ENCODE data around the gene UBE2H.

Gene UBE2H

GRCh38 chr7:129950933-129951225 is 1.9 kb downstream of the UBE2H start:
- no peak for DNase-seq

GRCh38 chr7:129950191-129950932 is 2.4 kb downstream of the UBE2H start:
- peak in 6 of 56 donors; percentile 2 to 8 (median 3) for DNase-seq

- peak in 23 of 56 donors; percentile 2 to 65 (median 26) for DNase-seq
These were observed 3.2 kb downstream of the UBE2H start for GRCh38 chr7:129949292-129950133.

GRCh38 chr7:129948877-129949291 is 3.9 kb downstream of the UBE2H start:
- peak; percentile 11 to 91 (median 82) for DNase-seq

GRCh38 chr7:129948338-129948737 is 4.4 kb downstream of the UBE2H start:
- DNase-seq, result no peak

GRCh38 chr7:129947701-129948100 is 5.1 kb downstream of the UBE2H start:
- DNase-seq, result no peak

- DNase-seq, result no peak
These were observed 5.7 kb downstream of the UBE2H start for GRCh38 chr7:129947049-129947448.

GRCh38 chr7:129946282-129946681 is 6.5 kb downstream of the UBE2H start:
- no peak for DNase-seq

- no peak for DNase-seq
These were observed 9.4 kb downstream of the UBE2H start for GRCh38 chr7:129943352-129943751.

GRCh38 chr7:129940329-129940728 is 12.4 kb downstream of the UBE2H start:
- DNase-seq, result no peak

GRCh38 chr7:129939881-129940280 is 12.9 kb downstream of the UBE2H start:
- DNase-seq, result no peak

- no peak for DNase-seq
These were observed 19.1 kb downstream of the UBE2H start for GRCh38 chr7:129933627-129934026.

- no peak for DNase-seq
These were observed 26.1 kb downstream of the UBE2H start for GRCh38 chr7:129926618-129927017.

GRCh38 chr7:129925416-129926002 is 27.3 kb downstream of the UBE2H start:
- DNase-seq, result peak in 12 of 56 donors; percentile 1 to 31 (median 10)

GRCh38 chr7:129924602-129925001 is 28.2 kb downstream of the UBE2H start:
- DNase-seq, result no peak

- DNase-seq, result no peak
These were observed 29.1 kb downstream of the UBE2H start for GRCh38 chr7:129923709-129924108.

- no peak for DNase-seq
These were observed 33.3 kb downstream of the UBE2H start for GRCh38 chr7:129919492-129919891.

- DNase-seq, result no peak
These were observed 33.8 kb downstream of the UBE2H start for GRCh38 chr7:129918922-129919321.

GRCh38 chr7:129917934-129918333 is 34.8 kb downstream of the UBE2H start:
- DNase-seq, result no peak

- DNase-seq, result no peak
These were observed 38.1 kb downstream of the UBE2H start for GRCh38 chr7:129914536-129915272.

GRCh38 chr7:129913428-129913827 is 39.3 kb downstream of the UBE2H start:
- no peak for DNase-seq

- no peak for DNase-seq
These were observed 41.0 kb downstream of the UBE2H start for GRCh38 chr7:129911790-129912189.

Measured in nucleus accumbens (tissue), 56 donors.